A549 (cell line): ENCODE data around the gene UGT3A1. TPM values are rescaled to one million over a fixed set of nuclear protein-coding genes. Genes with fewer than 3 reads are reported as not detected.

ENCODE experiments used
- ATAC-seq, 2 experiments: fragments of 200-7000 bp in 1 of 2; fragments of >200 bp in 1 of 2; cut with Nextera tagmentation in 1 of 2; cut with Tn5 transposase in 1 of 2; 3 replicates each; pipeline versions ENCODE4 v1.8.0 to v1.9.1; 2018 to 2020; ENCODE audit warnings: mild to moderate bottlenecking in 1 of 2, moderate library complexity in 1 of 2
- CTCF ChIA-PET: fragments of 300-600 bp; sonication (Branson Sonifier 250); formaldehyde crosslinking; extraction: SDS; loops from one replicate; lab custom pipeline; 2021; ENCODE audit warnings: antibody characterized with exemption, inconsistent platforms; lab: Yijun Ruan, JAX
- POLR2A ChIA-PET: fragments of 350-600 bp; formaldehyde crosslinking; extraction: SDS; loops from one replicate; lab custom pipeline; 2021; ENCODE audit warnings: antibody characterized with exemption, inconsistent platforms; lab: Yijun Ruan, JAX
- DNase-seq, 2 experiments: peaks; one replicate each; pipeline versions ENCODE4 v3.0.0 to v3.0.0-alpha.2; 2011 to 2016; ENCODE audit warnings: low read depth in 1 of 2, low spot score in 1 of 2
- FAIRE-seq: peaks from 2 replicates; lab custom pipeline; 2011; peaks lifted over from hg19 to GRCh38; lab: Jason Lieb, UNC
- H3K27ac ChIP-seq, 2 experiments: fragments of >200 bp; sonication (Bioruptor Twin); formaldehyde crosslinking; 3 replicates each; pipeline ENCODE4 v1.5.1; 2016 to 2017
- H3K4me1 ChIP-seq: fragments of >200 bp; sonication (Bioruptor Twin); formaldehyde crosslinking; 3 replicates; pipeline ENCODE4 v1.6.1; 2016
- H3K4me2 ChIP-seq: fragments of >200 bp; sonication (Bioruptor Twin); formaldehyde crosslinking; 3 replicates; pipeline ENCODE4 v1.6.1; 2016
- H3K4me3 ChIP-seq: fragments of >200 bp; sonication (Bioruptor Twin); formaldehyde crosslinking; 3 replicates; pipeline ENCODE4 v1.5.1; 2016
- H3K9me3 ChIP-seq: fragments of >200 bp; sonication (Bioruptor Twin); formaldehyde crosslinking; 3 replicates; pipeline ENCODE4 v1.6.1; 2016
- CEBPB ChIP-seq, 2 experiments: fragments of >200 bp in 1 of 2; sonication (Bioruptor Twin) in 1 of 2; formaldehyde crosslinking in 1 of 2; IDR thresholded peaks; 2 replicates each; pipeline ENCODE4 v1.6.1; 2012 to 2016
- CTCF ChIP-seq: fragments of >200 bp; sonication (Bioruptor Twin); formaldehyde crosslinking; IDR thresholded peaks from 3 replicates; pipeline ENCODE4 v1.5.1; 2016
- E2F6 ChIP-seq: IDR thresholded peaks from 2 replicates; pipeline ENCODE4 v1.6.1; 2012; ENCODE audit warnings: low read depth, borderline replicate concordance
- EHF ChIP-seq: fragments of 250-450 bp; sonication (Bioruptor Pico); IDR thresholded peaks from 2 replicates; pipeline ENCODE4 v1.5.0; 2020; ENCODE audit warnings: mild to moderate bottlenecking
- EP300 ChIP-seq, 2 experiments: fragments of >200 bp; sonication (Bioruptor Twin); formaldehyde crosslinking; IDR thresholded peaks; 2 replicates in 1 of 2; 3 replicates in 1 of 2; pipeline ENCODE4 v1.6.1; 2016 to 2017
- HDAC2 ChIP-seq: fragments of 200-600 bp; sonication (generic); IDR thresholded peaks from 2 replicates; pipeline ENCODE4 v1.6.1; 2016
- HES2 ChIP-seq: fragments of >200 bp; sonication (Bioruptor Twin); formaldehyde crosslinking; IDR thresholded peaks from 2 replicates; pipeline ENCODE4 v1.6.1; 2016
- MAX ChIP-seq: IDR thresholded peaks from 2 replicates; pipeline ENCODE4 v1.6.1; 2012
- MAZ ChIP-seq: fragments of 150-350 bp; IDR thresholded peaks from 2 replicates; pipeline ENCODE4 v1.6.1; 2014; ENCODE audit warnings: antibody characterized with exemption, low read depth, low read length, borderline replicate concordance
- MYC ChIP-seq: IDR thresholded peaks from 2 replicates; pipeline ENCODE4 v1.6.1; 2012; ENCODE audit warnings: mild to moderate bottlenecking, inconsistent platforms, low read length, improper control_type of control experiment, borderline replicate concordance
- PHF8 ChIP-seq: fragments of 200-600 bp; sonication (generic); IDR thresholded peaks from 2 replicates; pipeline ENCODE4 v1.6.1; 2016; ENCODE audit warnings: low read depth, mild to moderate bottlenecking, antibody characterized with exemption, moderate library complexity, borderline replicate concordance
- POLR2AphosphoS2 ChIP-seq: conservative IDR thresholded peaks from 2 replicates; pipeline ENCODE4 v1.6.1; 2012; ENCODE audit warnings: low read length, improper control_type of control experiment, inconsistent platforms
- RAD21 ChIP-seq, 2 experiments: fragments of >200 bp in 1 of 2; sonication (Bioruptor Twin) in 1 of 2; formaldehyde crosslinking in 1 of 2; IDR thresholded peaks in 1 of 2; conservative IDR thresholded peaks in 1 of 2; 2 replicates in 1 of 2; 3 replicates in 1 of 2; pipeline ENCODE4 v1.6.1; 2012 to 2018; ENCODE audit warnings: inconsistent platforms in 1 of 2
- RFX5 ChIP-seq: fragments of 450-650 bp; IDR thresholded peaks from 2 replicates; pipeline ENCODE4 v1.7.1; 2014; ENCODE audit warnings: antibody characterized with exemption, mild to moderate bottlenecking, moderate library complexity
- SMC3 ChIP-seq: fragments of >200 bp; sonication (Bioruptor Twin); formaldehyde crosslinking; IDR thresholded peaks from 3 replicates; pipeline ENCODE4 v1.6.1; 2018; ENCODE audit warnings: inconsistent platforms
- TP53 ChIP-seq: fragments of 250-450 bp; sonication (Bioruptor Pico); IDR thresholded peaks from 2 replicates; pipeline ENCODE4 v1.5.0; 2021; ENCODE audit warnings: mild to moderate bottlenecking, moderate library complexity
- ZC3H11A ChIP-seq: fragments of 450-650 bp; IDR thresholded peaks from 2 replicates; pipeline ENCODE4 v1.6.1; 2014; ENCODE audit warnings: antibody characterized with exemption, mild to moderate bottlenecking
- ZFP36 ChIP-seq: fragments of 450-650 bp; IDR thresholded peaks from 2 replicates; pipeline ENCODE4 v1.6.1; 2014; ENCODE audit warnings: borderline replicate concordance; ENCODE audit not compliant: partially characterized antibody
- ZNF302 ChIP-seq: fragments of 250-450 bp; sonication (Bioruptor Pico); IDR thresholded peaks from 2 replicates; pipeline ENCODE4 v1.9.0; 2021; ENCODE audit warnings: inconsistent platforms, mild to moderate bottlenecking, moderate library complexity
- ZSCAN20 ChIP-seq: fragments of 250-450 bp; sonication (Bioruptor Pico); IDR thresholded peaks from 2 replicates; pipeline ENCODE4 v1.8.0; 2022; ENCODE audit warnings: mild to moderate bottlenecking, moderate library complexity
- WGBS: methylation state at CpG from one replicate; pipeline ENCODE4 v1.1.6; 2017; ENCODE audit errors: missing lambda C conversion rate; 5-methylcytosine and 5-hydroxymethylcytosine counted together
- polyA plus RNA-seq, 4 experiments: library from polyadenylated mRNA; depleted of rRNA in 3 of 4; stranded (reverse); fragments of >200 nt; fragmentation: RNase III in 1 of 4; extraction: RNeasy Plus Mini Kit Qiagen cat#74134 plus additional on column Dnase treatment in 1 of 4; gene quantifications; 2 replicates in 3 of 4; 3 replicates in 1 of 4; pipeline ENCODE4 v1.2.3, GENCODE V29; 2011 to 2017

UGT3A1 gene
- polyA plus RNA-seq, 2 of the 4 experiments (the other 2 are of a cell fraction) = not detected

GRCh38 chr5:35924950-35925722 is 66.1 kb downstream of the UGT3A1 start:
- no peak overlapping the region for H3K4me3 ChIP-seq
- no peak for FAIRE-seq
- ATAC-seq = peak; percentile 76 to 91
- POLR2A ChIA-PET = no interaction called here
- no peak overlapping the region for H3K27ac ChIP-seq
- DNase-seq = peak; percentile 37 to 60
- peak overlapping the region; percentile 51 for H3K4me2 ChIP-seq
- no peaks in the 10 kb centered on the region for H3K9me3 ChIP-seq
- CTCF ChIA-PET = interaction anchor here (0.6 to 4.9 kb wide), 19 partner anchors 13 to 841 kb away, joined by 3 to 79 read pairs (median 4); partner anchors contain the start of gene CAPSL
- TF ChIP-seq MAX = peak; percentile 66
- no peak for TF ChIP-seq POLR2AphosphoS2
- peak; percentile 60 to 61; a peak in 4 of 5 replicates for TF ChIP-seq RAD21 (conservative IDR thresholded peaks at IDR 0.05 in 1 of 2, IDR thresholded peaks at IDR 0.05 in 1 of 2)
- peak; percentile 54 for TF ChIP-seq SMC3
- no peak for TF ChIP-seq HDAC2
- 0 out of 2 replicates have a peak, but pooled peaks have one; percentile 43 for TF ChIP-seq E2F6
- TF ChIP-seq HES2 = no peak
- peak; percentile 40 for TF ChIP-seq CTCF
- no peak for TF ChIP-seq PHF8
- no peaks in the 10 kb centered on the region for H3K4me1 ChIP-seq
- 10% methylated on average over 21 of the region's 21 CpGs for WGBS

DNA sequence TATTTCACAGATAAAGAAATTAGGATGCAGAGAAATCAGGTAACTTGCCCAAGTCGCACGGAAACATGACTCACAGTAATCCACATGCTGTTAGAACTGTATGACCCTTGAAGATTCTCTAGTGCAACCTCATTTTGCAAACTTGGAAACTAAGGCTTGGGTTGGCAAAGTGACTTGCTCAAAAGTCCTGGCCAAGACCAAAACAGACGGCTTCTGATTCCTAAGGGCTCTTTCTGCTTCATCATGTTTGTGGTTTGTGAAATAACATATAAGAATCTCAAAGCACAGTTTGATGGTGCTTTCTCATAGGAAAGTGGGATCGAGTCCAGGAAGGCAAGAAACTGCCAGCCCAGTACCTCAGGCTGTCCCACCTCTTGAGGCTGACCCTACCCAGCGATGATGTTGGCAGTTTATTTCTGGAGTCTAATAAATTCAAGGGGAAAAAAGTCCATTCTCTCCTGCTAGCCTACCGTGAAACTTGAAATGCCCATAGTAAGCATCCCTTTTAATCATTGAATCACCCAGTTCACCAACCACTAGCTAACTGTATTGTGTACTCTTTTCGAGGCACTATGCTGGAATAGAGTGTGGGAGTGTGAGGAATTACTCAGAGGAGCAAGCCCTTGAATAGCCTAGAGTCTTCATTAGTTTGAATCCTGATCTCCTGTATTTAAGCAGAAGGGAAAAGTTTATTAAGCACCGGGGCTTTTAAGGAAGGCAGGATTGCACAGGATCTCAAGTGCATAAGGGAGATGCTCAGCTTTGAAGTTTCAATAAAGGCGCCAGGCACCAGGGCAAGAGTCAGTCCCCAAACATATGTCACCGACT is 66.9 kb downstream of the UGT3A1 start:
- Histone ChIP-seq H3K4me1 (no peaks in the 10 kb centered on the region), H3K4me2 (peak overlapping the region; percentile 51; the same call in 1 of the 3 replicates), H3K9me3 (no peaks in the 10 kb centered on the region), H3K4me3 (no peak overlapping the region), H3K27ac (no peak overlapping the region)
- TF ChIP-seq EP300 (IDR thresholded peaks at IDR 0.05) (no peak), ZSCAN20 (CRISPR knock-in tag) (no peak), CEBPB (IDR thresholded peaks at IDR 0.05) (no peak), HES2 (no peak), MYC (no peak), EHF (CRISPR knock-in tag) (no peak), ZFP36 (no peak), MAZ (no peak), RFX5 (no peak), ZC3H11A (no peak), ZNF302 (CRISPR knock-in tag) (no peak), TP53 (no peak)
- ChIA-PET CTCF (interaction anchor here (0.6 to 4.9 kb wide), 11 partner anchors 12 to 836 kb away, joined by 3 to 79 read pairs (median 5); partner anchors contain the start of gene CAPSL), POLR2A (no interaction called here)
- no peak for FAIRE-seq
- ATAC-seq = peak in 1 of 2 experiments; percentile 30; a peak in 2 of 6 replicates
- no peak for DNase-seq
- 15% methylated on average over 10 of the region's 10 CpGs for WGBS
